Gastroesophageal sphincter (tissue), 4 donors: ENCODE measurements around the gene ABHD6. TPM values are rescaled to one million over a fixed set of nuclear protein-coding genes. Genes with fewer than 3 reads are reported as not detected.
A peak's percentile ranks its signal among the peaks of the same experiment; 100 is the strongest.

ENCODE experiments used
- ATAC-seq: fragments of 150-250 bp; one replicate; pipeline ENCODE4 v1.9.1; 2016; ENCODE audit warnings: mild to moderate bottlenecking, moderate library complexity
- H3K27ac ChIP-seq, 4 donors: fragments of 200-600 bp; sonication (generic) in 3 of 4; 1 replicate in 3 of 4; 2 replicates in 1 of 4; pipeline ENCODE4 v1.5.1; 2016 to 2019
- H3K27me3 ChIP-seq: fragments of 200-600 bp; sonication (generic); one replicate; pipeline ENCODE4 v1.5.1; 2019
- H3K36me3 ChIP-seq, 2 donors: fragments of 200-600 bp; sonication (generic); one replicate each; pipeline ENCODE4 v1.5.1; 2019; ENCODE audit warnings: control low read depth in 1 of 2
- H3K4me1 ChIP-seq, 3 donors: fragments of 200-600 bp; sonication (generic); 1 replicate in 2 of 3; 2 replicates in 1 of 3; pipeline ENCODE4 v1.5.1; 2016 to 2019; ENCODE audit warnings: control low read depth in 2 of 3
- H3K4me3 ChIP-seq, 2 donors: fragments of 200-600 bp; sonication (generic); one replicate each; pipeline ENCODE4 v1.5.1; 2019; ENCODE audit warnings: mild to moderate bottlenecking in 1 of 2, moderate library complexity in 1 of 2
- H3K9me3 ChIP-seq, 3 donors: fragments of 200-600 bp; sonication (generic); one replicate each; pipeline ENCODE4 v1.5.1; 2017 to 2019; ENCODE audit warnings: control low read depth in 2 of 3
- EP300 ChIP-seq: sonication (generic); formaldehyde crosslinking; IDR thresholded peaks from one replicate; pipeline ENCODE4 v1.6.1; 2017; ENCODE audit warnings: antibody characterized with exemption, mild to moderate bottlenecking
- POLR2A ChIP-seq, 2 donors: fragments of 450-650 bp; IDR thresholded peaks; one replicate each; pipeline ENCODE4 v1.6.1; 2017; ENCODE audit warnings: antibody characterized with exemption in 2 of 2, mild to moderate bottlenecking in 2 of 2, moderate library complexity in 1 of 2
- POLR2AphosphoS5 ChIP-seq: sonication (generic); formaldehyde crosslinking; IDR thresholded peaks from one replicate; pipeline ENCODE4 v1.6.1; 2017; ENCODE audit warnings: antibody characterized with exemption
- WGBS, 2 donors: methylation state at CpG; one replicate each; pipeline ENCODE4 v1.1.5; 2018; ENCODE audit warnings: low coverage in 1 of 2; 5-methylcytosine and 5-hydroxymethylcytosine counted together
- total RNA-seq, 4 donors: library from RNA; depleted of rRNA; stranded (reverse); fragments of >200 nt; gene quantifications; one replicate each; pipeline ENCODE4 v1.1.0, GENCODE V29; 2016
- TF ChIP-seq, protein P1 (sequence below), 4 experiments: fragments of 200-600 bp in 2 of 4; fragments of 450-650 bp in 2 of 4; sonication (generic) in 1 of 4; IDR thresholded peaks; one replicate each; pipeline ENCODE4 v1.5.1; 2017 to 2019; ENCODE audit warnings: antibody characterized with exemption in 4 of 4, mild to moderate bottlenecking in 2 of 4, moderate library complexity in 2 of 4

Gene ABHD6, protein sequence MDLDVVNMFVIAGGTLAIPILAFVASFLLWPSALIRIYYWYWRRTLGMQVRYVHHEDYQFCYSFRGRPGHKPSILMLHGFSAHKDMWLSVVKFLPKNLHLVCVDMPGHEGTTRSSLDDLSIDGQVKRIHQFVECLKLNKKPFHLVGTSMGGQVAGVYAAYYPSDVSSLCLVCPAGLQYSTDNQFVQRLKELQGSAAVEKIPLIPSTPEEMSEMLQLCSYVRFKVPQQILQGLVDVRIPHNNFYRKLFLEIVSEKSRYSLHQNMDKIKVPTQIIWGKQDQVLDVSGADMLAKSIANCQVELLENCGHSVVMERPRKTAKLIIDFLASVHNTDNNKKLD
- 10 to 100 TPM in 3 of 4 donors, 1 to 10 TPM in 1; 6.5 to 27.1 (median 17.6) TPM for total RNA-seq

DNA sequence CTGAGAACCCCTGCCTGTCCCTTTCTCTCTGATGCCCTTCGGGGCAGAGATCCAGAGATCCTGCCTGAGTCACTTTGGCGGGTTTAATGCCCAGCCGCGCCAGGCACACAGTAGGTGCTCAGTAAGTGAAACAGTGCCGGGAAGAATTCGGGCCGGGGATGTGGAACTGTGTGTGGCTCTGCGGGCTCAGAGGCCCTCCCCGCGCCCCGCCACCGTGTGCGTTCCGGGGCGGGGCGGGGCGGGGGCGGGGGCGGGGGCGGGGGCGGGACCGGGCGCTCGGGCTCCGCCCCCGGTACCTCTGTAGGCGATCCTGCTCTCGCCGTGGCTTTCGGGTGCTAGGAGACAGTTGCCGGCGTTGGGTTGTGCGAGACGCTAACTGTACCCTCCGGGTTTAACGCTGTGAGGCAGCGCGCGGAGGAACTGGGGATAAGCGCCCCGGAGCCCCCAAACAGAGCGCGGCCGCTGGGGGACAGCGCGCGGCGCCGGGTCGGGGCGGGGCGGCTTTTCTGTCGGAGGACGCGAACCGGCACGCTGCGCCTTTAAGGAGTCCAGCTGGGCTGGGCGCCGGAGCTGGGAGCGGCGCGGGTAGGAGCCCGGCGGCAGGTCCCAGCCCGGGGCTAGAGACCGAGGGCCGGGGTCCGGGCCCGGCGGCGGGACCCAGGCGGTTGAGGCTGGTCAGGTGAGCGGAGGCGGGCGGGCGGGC is at the start of gene ABHD6:
ABHD6 (plus strand) TSS at position 555 of the 703 bp plus-strand sequence. CDS start 18,795 bp downstream, outside the sequence.
- TF ChIP-seq, protein P1, sequence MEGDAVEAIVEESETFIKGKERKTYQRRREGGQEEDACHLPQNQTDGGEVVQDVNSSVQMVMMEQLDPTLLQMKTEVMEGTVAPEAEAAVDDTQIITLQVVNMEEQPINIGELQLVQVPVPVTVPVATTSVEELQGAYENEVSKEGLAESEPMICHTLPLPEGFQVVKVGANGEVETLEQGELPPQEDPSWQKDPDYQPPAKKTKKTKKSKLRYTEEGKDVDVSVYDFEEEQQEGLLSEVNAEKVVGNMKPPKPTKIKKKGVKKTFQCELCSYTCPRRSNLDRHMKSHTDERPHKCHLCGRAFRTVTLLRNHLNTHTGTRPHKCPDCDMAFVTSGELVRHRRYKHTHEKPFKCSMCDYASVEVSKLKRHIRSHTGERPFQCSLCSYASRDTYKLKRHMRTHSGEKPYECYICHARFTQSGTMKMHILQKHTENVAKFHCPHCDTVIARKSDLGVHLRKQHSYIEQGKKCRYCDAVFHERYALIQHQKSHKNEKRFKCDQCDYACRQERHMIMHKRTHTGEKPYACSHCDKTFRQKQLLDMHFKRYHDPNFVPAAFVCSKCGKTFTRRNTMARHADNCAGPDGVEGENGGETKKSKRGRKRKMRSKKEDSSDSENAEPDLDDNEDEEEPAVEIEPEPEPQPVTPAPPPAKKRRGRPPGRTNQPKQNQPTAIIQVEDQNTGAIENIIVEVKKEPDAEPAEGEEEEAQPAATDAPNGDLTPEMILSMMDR (IDR thresholded peaks at IDR 0.05), result peak in 1 of 4 experiments; percentile 78
- TF ChIP-seq EP300, result no peak
- peak; percentile 35 to 42 for TF ChIP-seq POLR2A (IDR thresholded peaks at IDR 0.05)
- peak; percentile 19 for TF ChIP-seq POLR2AphosphoS5
- no CpG with 5 or more reads among the region's 77 CpGs for WGBS, 2 donors
- peak; percentile 94 for ATAC-seq
- Histone ChIP-seq H3K4me1 (peaks cover 0 to 28% (median 10%) of the 10 kb centered on the region in 3 donors), H3K36me3 (no peaks in the 10 kb centered on the region), H3K4me3 (peak within 1 kb of the TSS; percentile 81 to 90), H3K27ac (peak within 1 kb of the TSS; percentile 51 to 90 (median 86)), H3K27me3 (no peaks in the 10 kb centered on the region), H3K9me3 (no peaks in the 10 kb centered on the region)

DNA sequence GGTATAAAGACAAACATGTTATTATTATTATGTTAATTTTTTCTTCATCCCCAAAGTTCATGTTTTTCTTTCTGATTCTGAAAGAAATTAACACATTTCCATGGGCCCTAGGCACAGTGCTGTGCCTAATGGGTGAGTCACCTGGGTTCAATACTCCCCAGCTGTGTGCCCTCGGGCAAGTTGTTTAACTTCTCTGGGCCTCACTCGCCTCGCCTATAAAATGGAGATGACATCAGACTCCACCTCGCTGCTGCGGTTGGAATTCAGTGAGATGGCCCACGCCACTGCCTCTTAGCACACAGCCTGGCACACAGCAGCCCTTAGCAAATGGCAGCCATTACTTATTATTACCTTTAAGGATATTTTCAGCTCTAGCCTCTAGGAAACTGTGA is 49.4 kb upstream of the ABHD6 start:
- no peaks in the 10 kb centered on the region for H3K4me1 ChIP-seq
- WGBS, 2 donors, result 47 to 80% methylated on average over 3 to 6 of the region's 6 CpGs
- no peaks in the 10 kb centered on the region for H3K36me3 ChIP-seq
- no peaks in the 10 kb centered on the region for H3K9me3 ChIP-seq
- no peak for TF ChIP-seq POLR2A (IDR thresholded peaks at IDR 0.05)
- no peak for TF ChIP-seq POLR2AphosphoS5
- no peak for TF ChIP-seq EP300
- TF ChIP-seq, protein P1 (IDR thresholded peaks at IDR 0.05), result no peak
- no peaks in the 10 kb centered on the region for H3K27me3 ChIP-seq
- H3K4me3 ChIP-seq, result no peak overlapping the region
- peak overlapping the region in 1 of 4 donors; percentile 54 for H3K27ac ChIP-seq
- no peak for ATAC-seq

DNA sequence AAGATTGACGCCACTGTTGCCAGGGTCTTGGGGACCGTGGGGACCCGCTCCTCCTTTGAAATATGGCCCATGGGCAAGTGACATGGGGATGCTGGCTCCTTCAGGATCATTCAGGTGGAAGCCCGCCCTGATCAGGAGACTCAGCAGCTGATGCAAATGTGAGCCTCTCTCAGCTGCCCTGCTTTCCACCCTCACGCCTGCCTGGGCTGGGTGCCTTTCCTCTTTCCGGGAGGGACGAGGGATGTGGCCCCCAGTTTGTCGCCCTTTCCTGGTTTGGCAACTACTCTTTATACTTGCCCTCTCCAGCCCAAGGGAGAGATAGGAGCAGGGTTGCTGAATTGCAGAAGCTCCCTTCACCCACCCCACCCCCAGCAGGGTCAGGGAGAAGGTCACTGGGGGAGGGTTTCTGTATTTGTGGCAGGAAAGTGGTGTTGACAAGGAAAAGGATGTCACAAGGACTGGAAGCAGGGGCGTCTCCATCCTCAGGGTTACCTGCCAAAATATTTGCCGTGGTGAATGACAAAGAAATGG is 48.6 kb upstream of the ABHD6 start:
- Histone ChIP-seq H3K27me3 (no peaks in the 10 kb centered on the region), H3K4me3 (no peak overlapping the region), H3K4me1 (no peaks in the 10 kb centered on the region), H3K9me3 (no peaks in the 10 kb centered on the region), H3K36me3 (no peaks in the 10 kb centered on the region), H3K27ac (peak overlapping the region in 1 of 4 donors; percentile 44)
- TF ChIP-seq POLR2A (IDR thresholded peaks at IDR 0.05) (no peak), EP300 (no peak), POLR2AphosphoS5 (no peak)
- TF ChIP-seq, protein P1 (IDR thresholded peaks at IDR 0.05), result no peak
- ATAC-seq, result no peak
- WGBS, 2 donors, result 60 to 69% methylated on average over 1 to 6 of the region's 10 CpGs

DNA sequence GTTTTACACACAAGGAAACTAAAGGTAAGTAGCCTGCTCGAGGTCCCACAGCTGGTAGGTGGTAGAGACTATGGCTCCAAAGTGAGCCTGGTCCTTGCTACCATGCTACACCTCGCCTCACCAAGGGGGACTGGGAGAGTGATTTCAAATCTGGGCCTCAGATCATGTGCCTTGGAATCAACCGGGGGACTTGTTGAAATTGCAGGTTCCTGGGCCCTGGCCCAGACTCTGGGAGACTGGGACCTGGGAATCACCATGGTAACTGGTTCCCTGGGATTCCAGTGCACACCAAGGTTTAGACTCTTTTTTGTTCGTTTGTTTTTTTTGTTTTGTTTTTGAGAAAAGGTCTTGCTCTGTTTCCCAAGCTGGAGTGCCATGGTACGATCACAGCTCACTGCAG is 47.9 kb upstream of the ABHD6 start:
- ATAC-seq, result no peak
- Histone ChIP-seq H3K9me3 (no peaks in the 10 kb centered on the region), H3K27ac (peak overlapping the region in 1 of 4 donors; percentile 36), H3K36me3 (no peaks in the 10 kb centered on the region), H3K4me1 (no peaks in the 10 kb centered on the region), H3K27me3 (no peaks in the 10 kb centered on the region), H3K4me3 (no peak overlapping the region)
- WGBS, 2 donors, result 70 to 83% methylated on average over 1 to 2 of the region's 5 CpGs
- TF ChIP-seq EP300, result no peak
- TF ChIP-seq POLR2AphosphoS5, result no peak
- no peak for TF ChIP-seq POLR2A (IDR thresholded peaks at IDR 0.05)
- TF ChIP-seq, protein P1 (IDR thresholded peaks at IDR 0.05), result no peak
